ENCODE results near the gene TMEM255B.

The TMEM255B gene

GRCh38 chr13:113736258-113736731 is 22.7 kb upstream of the TMEM255B start:
- Histone ChIP-seq H3K79me2 (ENCODE audit: insufficient read depth, low read length) (no peaks in the 10 kb centered on the region), H3K4me2 (ENCODE audit: low read depth, low read length, poor library complexity, severe bottlenecking) (no peak overlapping the region), H3K9me2 (replicated peaks; ENCODE audit: insufficient read depth, low read length) (no peaks in the 10 kb centered on the region), H3K36me3 (ENCODE audit: low read length) (no peaks in the 10 kb centered on the region), H2AFZ (ENCODE audit: low read depth, low read length, severe bottlenecking) (no peak overlapping the region), H3K27me3 (ENCODE audit: low read length) (no peaks in the 10 kb centered on the region), H4K20me1 (ENCODE audit: low read depth, low read length) (no peaks in the 10 kb centered on the region), H3K4me3 (ENCODE audit: insufficient read depth, low read length, poor library complexity, severe bottlenecking) (no peak overlapping the region), H3K27ac (ENCODE audit: low read depth, low read length) (no peak overlapping the region), H3K9me3 (ENCODE audit: insufficient read depth, low read length) (peaks cover 7% of the 10 kb centered on the region; the same call in 1 of the 2 replicates), H3F3A (ENCODE audit: insufficient read depth) (0 out of 2 replicates have a peak, but pooled peaks cover 4% of the 10 kb centered on the region), H3K9ac (ENCODE audit: low read length) (no peak overlapping the region)
- TF ChIP-seq EZH2phosphoT487 (conservative IDR thresholded peaks at IDR 0.05; ENCODE audit: low read length) (no peak), CTCF (IDR thresholded peaks at IDR 0.05; ENCODE audit: insufficient read depth, low read length, poor library complexity, severe bottlenecking) (no peak)

GRCh38 chr13:113737803-113738202 is 21.2 kb upstream of the TMEM255B start:
- no peak for TF ChIP-seq EZH2phosphoT487 (conservative IDR thresholded peaks at IDR 0.05; ENCODE audit: low read length)
- TF ChIP-seq CTCF (IDR thresholded peaks at IDR 0.05; ENCODE audit: insufficient read depth, low read length, poor library complexity, severe bottlenecking) = no peak

GRCh38 chr13:113739527-113740285 is 19.3 kb upstream of the TMEM255B start:
- H3K4me2 ChIP-seq (ENCODE audit: low read depth, low read length, poor library complexity, severe bottlenecking) = no peak overlapping the region
- no peaks in the 10 kb centered on the region for H3F3A ChIP-seq (ENCODE audit: insufficient read depth)
- TF ChIP-seq CTCF (IDR thresholded peaks at IDR 0.05; ENCODE audit: insufficient read depth, low read length, poor library complexity, severe bottlenecking) (no peak), EZH2phosphoT487 (conservative IDR thresholded peaks at IDR 0.05; ENCODE audit: low read length) (no peak)
- H3K27me3 ChIP-seq (ENCODE audit: low read length) = no peaks in the 10 kb centered on the region
- H3K27ac ChIP-seq (ENCODE audit: low read depth, low read length) = no peak overlapping the region
- H2AFZ ChIP-seq (ENCODE audit: low read depth, low read length, severe bottlenecking) = no peak overlapping the region
- H3K9me2 ChIP-seq (replicated peaks; ENCODE audit: insufficient read depth, low read length) = no peaks in the 10 kb centered on the region
- H3K4me3 ChIP-seq (ENCODE audit: insufficient read depth, low read length, poor library complexity, severe bottlenecking) = no peak overlapping the region
- no peaks in the 10 kb centered on the region for H3K79me2 ChIP-seq (ENCODE audit: insufficient read depth, low read length)
- H4K20me1 ChIP-seq (ENCODE audit: low read depth, low read length) = no peaks in the 10 kb centered on the region
- H3K9me3 ChIP-seq (ENCODE audit: insufficient read depth, low read length) = no peaks in the 10 kb centered on the region
- no peak overlapping the region for H3K9ac ChIP-seq (ENCODE audit: low read length)
- H3K36me3 ChIP-seq (ENCODE audit: low read length) = no peaks in the 10 kb centered on the region

More at GRCh38 chr13:113737803-113738202, 21.2 kb upstream of the TMEM255B start:
- 0 out of 2 replicates have a peak, but pooled peaks cover 4% of the 10 kb centered on the region for H3F3A ChIP-seq (ENCODE audit: insufficient read depth)
- H2AFZ ChIP-seq (ENCODE audit: low read depth, low read length, severe bottlenecking) = no peak overlapping the region
- no peak overlapping the region for H3K4me2 ChIP-seq (ENCODE audit: low read depth, low read length, poor library complexity, severe bottlenecking)
- no peaks in the 10 kb centered on the region for H3K36me3 ChIP-seq (ENCODE audit: low read length)
- H3K27me3 ChIP-seq (ENCODE audit: low read length) = no peaks in the 10 kb centered on the region
- H3K9ac ChIP-seq (ENCODE audit: low read length) = no peak overlapping the region
- H3K79me2 ChIP-seq (ENCODE audit: insufficient read depth, low read length) = no peaks in the 10 kb centered on the region
- H3K4me3 ChIP-seq (ENCODE audit: insufficient read depth, low read length, poor library complexity, severe bottlenecking) = no peak overlapping the region
- H4K20me1 ChIP-seq (ENCODE audit: low read depth, low read length) = no peaks in the 10 kb centered on the region
- no peaks in the 10 kb centered on the region for H3K9me2 ChIP-seq (replicated peaks; ENCODE audit: insufficient read depth, low read length)
- H3K27ac ChIP-seq (ENCODE audit: low read depth, low read length) = no peak overlapping the region
- peaks cover 7% of the 10 kb centered on the region; the same call in 1 of the 2 replicates for H3K9me3 ChIP-seq (ENCODE audit: insufficient read depth, low read length)

Measured in SU-DHL-6 (cell line).